Midbrain (tissue), 1 donor: ENCODE measurements around the gene MYOZ3.

Experiments used
- DNase-seq: peaks from one replicate; lab custom pipeline; 2025; lab: John Stamatoyannopoulos, UW

MYOZ3 gene

GRCh38 chr5:150661086-150661485, at the start of gene MYOZ3:
Gene MYOZ3 (plus strand): TSS chr5:150661251. CDS start chr5:150662942, 1,691 bp downstream.
- DNase-seq: no peak

DNA sequence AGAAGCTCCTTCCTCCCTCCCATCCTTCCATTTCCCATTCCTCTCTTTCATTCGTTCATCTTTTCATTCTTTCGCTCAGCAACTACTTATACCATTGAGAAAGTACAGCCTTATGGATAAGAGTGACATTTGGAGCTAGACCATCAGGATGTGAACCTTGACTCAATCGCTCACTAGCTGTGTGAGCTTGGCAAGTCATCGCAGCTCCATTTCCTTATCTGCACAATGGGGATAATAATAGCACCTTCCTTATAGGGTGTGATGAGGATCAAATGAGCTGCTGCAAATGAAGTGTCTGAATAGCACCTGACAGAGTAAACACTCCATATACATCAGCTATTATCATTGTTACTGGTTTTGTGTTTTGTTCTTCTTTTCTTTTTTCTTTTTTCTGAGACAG, 48.6 kb upstream of the MYOZ3 start:
- no peak for DNase-seq

- no peak for DNase-seq
Measured at GRCh38 chr5:150612905-150613670, 48.0 kb upstream of the MYOZ3 start.

DNA sequence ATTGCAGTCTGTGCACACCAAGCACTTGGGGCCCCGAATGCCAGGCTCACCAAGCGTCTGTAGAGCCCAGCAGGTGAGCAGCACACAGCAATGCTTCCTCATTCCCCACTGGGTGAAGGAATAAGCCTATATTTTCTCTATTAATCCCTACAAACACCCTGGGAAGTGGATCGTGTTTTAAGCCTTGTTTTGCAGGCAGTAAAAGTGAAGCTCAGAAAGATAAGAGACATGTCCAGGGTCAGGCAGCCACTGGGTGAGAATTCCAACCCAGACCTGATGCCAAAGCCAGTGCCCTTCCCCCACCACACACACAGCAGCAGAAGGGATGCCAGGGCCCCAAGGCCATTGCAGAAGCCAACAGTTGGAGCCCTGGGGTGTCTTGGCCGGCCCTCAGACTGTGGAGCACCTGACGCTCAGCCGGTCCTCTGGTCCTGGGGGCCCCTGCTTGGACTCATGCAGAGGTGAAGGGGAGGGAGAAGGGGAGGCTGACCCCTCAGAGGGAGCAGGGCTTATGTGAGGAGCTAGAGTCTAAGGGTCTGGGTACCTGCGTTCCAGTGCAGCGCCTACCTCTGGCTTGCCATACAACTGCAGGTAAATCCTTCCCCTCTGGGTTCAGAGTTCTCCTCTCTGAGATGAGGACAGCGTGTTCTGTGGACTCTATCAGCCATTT, 46.9 kb upstream of the MYOZ3 start:
- no peak for DNase-seq

DNA sequence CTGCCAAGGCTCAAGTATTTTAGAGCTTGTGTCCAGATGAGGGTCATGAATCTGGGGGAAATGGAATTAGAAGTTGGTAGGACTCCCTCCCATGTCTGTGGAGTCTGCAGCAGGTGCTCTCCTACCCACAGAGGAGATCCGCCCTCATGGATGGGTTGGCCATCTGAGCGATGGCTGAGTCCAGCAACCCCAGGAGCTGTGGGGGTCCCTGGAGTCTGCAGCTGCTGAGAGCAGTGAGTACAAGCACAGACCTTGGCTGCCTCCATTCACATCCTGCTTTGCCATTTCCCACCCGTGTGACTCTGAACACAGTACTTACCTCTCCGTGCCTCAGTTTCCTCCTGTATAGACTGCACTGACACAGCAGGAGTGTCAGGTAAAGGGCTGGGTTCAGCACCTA, 46.4 kb upstream of the MYOZ3 start:
- no peak for DNase-seq

- DNase-seq: no peak
Measured at GRCh38 chr5:150615141-150615699, 45.8 kb upstream of the MYOZ3 start.

DNA sequence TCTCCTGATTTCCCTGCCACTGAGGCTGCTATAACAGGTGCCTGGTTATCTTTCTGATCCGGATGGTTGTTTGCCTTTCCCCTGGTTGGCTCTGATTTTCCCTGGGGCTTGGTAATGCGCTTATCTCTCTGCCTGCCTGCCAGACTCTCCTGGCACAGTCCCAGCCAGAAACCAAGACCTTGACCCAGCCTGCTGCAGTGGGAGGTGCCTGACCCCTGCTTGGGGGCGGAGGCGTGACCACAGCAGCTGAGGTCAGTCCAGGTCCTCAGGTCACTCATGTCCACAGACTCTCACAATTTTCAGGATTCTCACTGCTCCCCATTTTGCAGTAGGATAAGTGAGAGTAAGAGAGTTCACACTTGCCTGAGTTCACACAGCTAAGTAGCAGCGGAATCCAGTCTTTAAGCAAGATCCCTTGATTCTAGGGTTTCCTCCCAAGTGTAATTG, 45.0 kb upstream of the MYOZ3 start:
- no peak for DNase-seq

DNA sequence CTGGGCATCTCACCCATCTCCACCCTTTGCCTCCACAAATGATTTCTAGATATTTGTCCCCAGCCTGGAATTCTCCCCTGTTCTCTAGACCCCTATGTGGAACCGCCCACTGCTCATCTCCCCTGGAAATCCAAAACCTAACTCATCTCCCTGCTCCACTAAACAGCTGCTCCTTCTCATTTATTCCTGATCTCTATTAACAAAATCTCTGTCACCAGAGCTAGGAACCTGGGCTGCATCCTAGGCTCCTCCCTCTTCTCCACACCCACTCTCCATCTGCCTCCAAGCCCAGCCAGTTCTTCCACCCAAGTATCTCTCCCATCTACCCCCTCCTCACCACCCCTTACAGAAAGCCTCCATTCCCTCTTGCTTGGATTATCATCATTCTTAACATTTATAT, 44.5 kb upstream of the MYOZ3 start:
- no peak for DNase-seq

DNA sequence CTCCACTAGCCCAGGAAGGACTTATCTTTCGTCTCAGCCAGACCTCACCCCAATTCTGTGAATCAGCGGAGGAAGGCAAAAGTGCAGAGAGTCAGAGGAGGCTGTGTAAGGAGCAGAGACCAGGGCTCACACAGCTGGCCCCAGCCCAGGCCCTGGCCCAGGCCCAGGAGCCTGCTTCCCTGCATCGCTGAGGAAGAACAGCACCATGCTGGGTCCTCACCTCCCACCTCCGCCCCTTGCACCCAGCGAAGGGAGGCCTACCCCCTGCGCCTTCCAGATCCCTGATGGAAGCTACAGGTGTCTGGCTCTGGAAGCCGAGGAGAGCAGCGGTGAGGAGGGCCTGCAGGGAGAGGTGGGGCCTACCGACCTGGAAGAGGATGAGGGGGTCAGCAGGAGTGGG, 42.9 kb upstream of the MYOZ3 start:
- DNase-seq: no peak

- DNase-seq: no peak
Measured at GRCh38 chr5:150618588-150619281, 42.3 kb upstream of the MYOZ3 start.

GRCh38 chr5:150619359-150620230, 41.5 kb upstream of the MYOZ3 start:
- no peak for DNase-seq

- no peak for DNase-seq
Measured at GRCh38 chr5:150621301-150621700, 39.8 kb upstream of the MYOZ3 start.

GRCh38 chr5:150622157-150622556, 38.9 kb upstream of the MYOZ3 start:
- no peak for DNase-seq

GRCh38 chr5:150623152-150623877, 37.7 kb upstream of the MYOZ3 start:
- no peak for DNase-seq

DNA sequence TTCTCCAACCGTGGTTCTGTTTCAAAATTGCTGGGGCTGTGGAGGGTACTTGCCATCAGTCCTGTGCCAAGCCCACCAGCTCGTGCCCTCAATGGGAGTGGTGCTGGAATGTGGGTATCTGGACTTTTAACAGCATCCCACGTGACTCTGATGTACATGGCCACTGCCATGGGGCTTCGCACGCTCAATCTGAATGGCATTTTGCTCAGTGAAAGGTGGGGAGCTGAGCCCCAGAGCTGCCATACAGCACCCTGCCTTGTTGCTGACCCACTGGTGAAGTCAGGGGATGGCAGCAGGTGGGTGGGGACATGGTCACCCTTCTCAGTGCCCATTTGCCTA, 37.2 kb upstream of the MYOZ3 start:
- DNase-seq: no peak

- no peak for DNase-seq
Measured at GRCh38 chr5:150624334-150625163, 36.5 kb upstream of the MYOZ3 start.

- no peak for DNase-seq
Measured at GRCh38 chr5:150625164-150625535, 35.9 kb upstream of the MYOZ3 start.

GRCh38 chr5:150625831-150626746, 35.0 kb upstream of the MYOZ3 start:
- no peak for DNase-seq

DNA sequence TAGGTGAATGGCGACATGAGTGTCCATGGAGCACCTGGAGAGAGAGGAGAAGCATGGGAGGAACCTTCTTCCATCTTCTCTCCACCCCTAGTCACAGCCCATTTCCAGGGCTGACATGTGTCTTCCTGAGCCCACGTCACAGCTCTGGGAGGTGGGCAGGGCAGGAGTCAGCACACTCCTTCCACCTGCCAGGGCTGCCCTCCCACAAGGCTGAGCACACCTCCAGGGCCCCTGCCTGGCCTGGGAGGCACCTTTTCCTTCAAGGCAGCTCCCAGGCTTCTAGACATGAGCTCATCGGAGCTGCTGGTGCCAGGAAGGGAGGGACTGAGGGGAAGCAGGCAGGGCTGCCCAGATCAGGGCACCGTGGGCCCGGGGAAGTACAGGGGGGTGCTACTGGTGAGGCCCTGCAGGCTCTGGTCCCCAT, 34.2 kb upstream of the MYOZ3 start:
- DNase-seq: no peak
